ENCODE data around the gene C1QTNF8. TPM values are rescaled to one million over a fixed set of nuclear protein-coding genes. Genes with fewer than 3 reads are reported as not detected.

Gene C1QTNF8
- total RNA-seq, 1 experiment from 2014 or later = not detected

- peaks cover 56% of the 10 kb centered on the region for H3K27me3 Mint-ChIP-seq (ENCODE audit: unreplicated experiment)
- CTCF ChIA-PET = no interaction called here
- BruUV-seq (replicated peaks) = no TSS peak
These were observed 49.8 kb downstream of the C1QTNF8 start for GRCh38 chr16:1045993-1046911.

GRCh38 chr16:1045310-1045992, 50.6 kb downstream of the C1QTNF8 start:
- H3K4me1 Mint-ChIP-seq (ENCODE audit: low read depth, unreplicated experiment) = no peaks in the 10 kb centered on the region
- no peak overlapping the region for H3K4me3 Mint-ChIP-seq (ENCODE audit: low read depth, unreplicated experiment)
- intact Hi-C loops (cut with micrococcal nuclease; ENCODE audit: unreplicated experiment) = no loop called here
- no TSS peak for BruUV-seq (replicated peaks)
- no peak for TF ChIP-seq CTCF (IDR thresholded peaks at IDR 0.05; ENCODE audit: unreplicated experiment)
- H3K36me3 Mint-ChIP-seq (ENCODE audit: insufficient read depth, unreplicated experiment) = peaks cover 7% of the 10 kb centered on the region
- CTCF ChIA-PET = interaction anchor here (0.6 to 0.8 kb wide), 3 partner anchors 10 to 298 kb away, joined by 3 to 5 read pairs (median 3); no protein-coding TSS in a partner anchor
- H3K27ac Mint-ChIP-seq (ENCODE audit: unreplicated experiment) = no peak overlapping the region
- H3K9me3 Mint-ChIP-seq (ENCODE audit: low read depth, unreplicated experiment) = no peaks in the 10 kb centered on the region
- no peak for DNase-seq
- H3K27me3 Mint-ChIP-seq (ENCODE audit: unreplicated experiment) = peaks cover 52% of the 10 kb centered on the region

More at GRCh38 chr16:1045993-1046911, 49.8 kb downstream of the C1QTNF8 start:
- Mint-ChIP-seq H3K4me3 (ENCODE audit: low read depth, unreplicated experiment) (no peak overlapping the region), H3K27ac (ENCODE audit: unreplicated experiment) (no peak overlapping the region), H3K9me3 (ENCODE audit: low read depth, unreplicated experiment) (no peaks in the 10 kb centered on the region), H3K36me3 (ENCODE audit: insufficient read depth, unreplicated experiment) (peaks cover 3% of the 10 kb centered on the region), H3K4me1 (ENCODE audit: low read depth, unreplicated experiment) (no peaks in the 10 kb centered on the region)
- TF ChIP-seq CTCF (IDR thresholded peaks at IDR 0.05; ENCODE audit: unreplicated experiment) = no peak
- intact Hi-C loops (cut with micrococcal nuclease; ENCODE audit: unreplicated experiment) = no loop called here
- no peak for DNase-seq

- H3K27me3 Mint-ChIP-seq (ENCODE audit: unreplicated experiment) = peaks cover 47% of the 10 kb centered on the region
These were observed 51.4 kb downstream of the C1QTNF8 start for GRCh38 chr16:1044460-1045309.

More at GRCh38 chr16:1044460-1045309, 51.4 kb downstream of the C1QTNF8 start:
- no peaks in the 10 kb centered on the region for H3K4me1 Mint-ChIP-seq (ENCODE audit: low read depth, unreplicated experiment)
- no peak overlapping the region for H3K27ac Mint-ChIP-seq (ENCODE audit: unreplicated experiment)
- intact Hi-C loops (cut with micrococcal nuclease; ENCODE audit: unreplicated experiment) = no loop called here
- DNase-seq = peak; percentile 44
- TF ChIP-seq CTCF (IDR thresholded peaks at IDR 0.05; ENCODE audit: unreplicated experiment) = no peak
- no peaks in the 10 kb centered on the region for H3K9me3 Mint-ChIP-seq (ENCODE audit: low read depth, unreplicated experiment)
- no peak overlapping the region for H3K4me3 Mint-ChIP-seq (ENCODE audit: low read depth, unreplicated experiment)
- CTCF ChIA-PET = interaction anchor here (0.6 to 0.8 kb wide), 2 partner anchors 11 to 297 kb away, joined by 3 to 5 read pairs; no protein-coding TSS in a partner anchor
- H3K36me3 Mint-ChIP-seq (ENCODE audit: insufficient read depth, unreplicated experiment) = peaks cover 11% of the 10 kb centered on the region
- BruUV-seq (replicated peaks) = no TSS peak
